HG02610 (cell line): ENCODE data around the gene RPP14.

ENCODE experiments used
- ATAC-seq: cut with Tn5 transposase; IDR thresholded peaks from one replicate; pipeline ENCODE4 v1.9.1; 2021; ENCODE audit warnings: mild to moderate bottlenecking, moderate library complexity; ENCODE audit not compliant: unreplicated experiment

RPP14 gene

DNA sequence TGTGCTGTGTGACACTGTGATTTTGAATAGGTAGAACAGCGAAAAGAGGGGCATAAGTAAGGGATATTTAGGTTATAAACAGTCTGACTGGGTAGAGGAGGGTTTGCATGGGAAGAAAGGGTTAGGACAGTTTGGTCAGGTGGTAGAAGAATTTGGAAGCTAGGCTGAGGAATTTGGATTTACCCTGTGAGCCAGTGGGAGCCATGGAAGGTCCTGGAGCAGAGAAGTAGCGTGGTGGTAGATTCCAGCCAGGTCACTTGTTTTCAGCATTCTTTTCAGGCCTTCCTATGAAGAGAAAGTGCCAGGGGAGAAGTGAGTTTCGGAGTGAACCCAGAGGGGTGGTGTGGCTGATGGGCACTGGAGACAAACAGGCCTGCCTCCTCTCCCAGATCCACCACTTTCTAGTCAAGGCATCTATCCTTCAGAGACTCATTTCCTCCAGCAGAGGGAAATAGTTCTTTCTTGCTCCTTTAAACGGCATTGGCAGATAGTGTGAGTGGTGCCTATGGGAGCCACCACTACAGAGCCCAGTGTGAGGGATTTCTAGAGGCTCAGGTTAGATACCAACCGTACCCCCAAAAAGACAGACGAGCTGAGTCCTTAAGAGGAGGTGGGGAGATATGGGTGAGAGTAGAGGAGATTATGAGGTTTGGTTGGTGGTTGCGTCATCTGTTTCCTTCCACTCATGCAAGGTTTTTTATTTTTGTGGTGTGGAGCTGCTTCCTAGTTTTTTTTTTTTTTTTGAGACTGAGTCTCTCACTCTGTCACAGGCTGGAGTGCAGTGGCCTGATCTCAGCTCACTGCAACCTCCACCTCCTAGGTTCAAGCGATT, 47.9 kb downstream of the RPP14 start:
- ATAC-seq, result no peak

DNA sequence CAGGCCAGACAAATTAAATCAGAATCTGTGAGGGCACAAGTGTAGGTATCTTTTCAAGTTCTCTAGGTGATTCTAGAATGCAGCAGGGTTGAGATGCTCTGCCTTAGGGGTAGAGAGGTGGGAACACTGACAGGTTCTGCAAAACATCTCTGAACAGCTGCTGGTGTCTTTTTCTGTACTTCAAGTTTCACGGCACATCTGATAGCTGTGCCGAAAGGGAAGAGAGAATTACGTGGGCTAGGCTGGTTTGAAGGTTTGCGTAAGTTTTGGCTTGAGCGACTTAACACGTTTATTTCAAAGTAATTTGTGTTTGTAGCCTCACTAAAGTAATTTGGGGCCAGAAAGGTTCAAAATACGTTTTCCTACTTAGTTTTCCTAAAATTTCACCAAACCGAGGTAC, 49.1 kb downstream of the RPP14 start:
- ATAC-seq, result peak; percentile 49

DNA sequence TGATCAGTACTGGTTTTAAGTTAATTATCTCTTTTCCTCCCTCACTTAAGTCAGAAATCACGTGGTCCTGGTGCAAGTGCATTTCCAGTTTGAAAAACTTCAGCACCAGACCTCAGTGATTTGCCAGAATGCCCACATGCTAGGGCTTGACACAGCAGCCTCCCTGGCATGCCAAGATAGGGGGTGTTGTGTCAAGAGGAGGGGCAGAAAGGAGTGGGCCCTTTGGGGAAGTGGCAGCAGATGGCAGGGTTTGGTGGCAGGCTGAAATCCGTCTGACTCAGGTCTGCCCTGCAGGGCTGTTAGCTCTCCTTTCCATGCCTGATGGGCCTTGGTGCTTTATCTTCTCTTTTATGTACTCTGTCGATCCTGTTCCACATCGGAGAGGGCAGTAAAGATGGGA, 50.0 kb downstream of the RPP14 start:
- no peak for ATAC-seq

DNA sequence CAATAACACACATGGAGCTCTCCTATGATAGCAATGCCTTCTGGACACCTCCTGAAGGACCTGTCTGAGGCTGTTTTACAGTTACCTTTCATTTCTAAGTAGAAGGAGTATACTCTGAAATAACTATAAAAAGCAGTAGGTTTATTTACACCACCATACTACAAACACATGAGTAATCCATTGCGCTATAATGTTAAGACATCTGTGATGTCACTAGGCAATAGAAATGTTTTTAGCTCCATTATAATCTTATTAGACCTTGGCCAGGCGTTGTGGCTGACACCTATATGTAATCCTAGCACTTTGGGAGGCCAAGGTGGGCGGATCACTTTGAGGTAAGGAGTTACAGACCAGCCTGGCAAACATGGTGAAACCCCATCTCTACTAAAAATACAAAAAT, 51.4 kb downstream of the RPP14 start:
- no peak for ATAC-seq

DNA sequence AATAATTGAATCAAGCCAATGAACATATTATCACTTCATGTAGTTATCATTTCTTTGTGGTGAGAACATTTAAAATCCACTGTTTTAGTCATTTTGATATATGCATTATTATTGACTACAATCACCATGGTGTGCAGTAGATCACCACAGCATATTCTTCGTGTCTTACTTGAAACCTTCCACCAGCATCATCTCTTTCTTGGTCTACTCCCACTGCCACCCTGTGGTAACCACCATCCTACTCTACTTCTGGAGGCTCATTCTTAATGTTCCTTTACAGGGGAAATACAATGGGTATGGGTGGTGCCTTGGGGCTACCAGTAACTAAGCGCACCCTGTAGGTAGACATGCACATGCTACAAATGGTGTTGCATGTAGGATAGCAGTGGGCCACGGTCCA, 52.0 kb downstream of the RPP14 start:
- no peak for ATAC-seq

DNA sequence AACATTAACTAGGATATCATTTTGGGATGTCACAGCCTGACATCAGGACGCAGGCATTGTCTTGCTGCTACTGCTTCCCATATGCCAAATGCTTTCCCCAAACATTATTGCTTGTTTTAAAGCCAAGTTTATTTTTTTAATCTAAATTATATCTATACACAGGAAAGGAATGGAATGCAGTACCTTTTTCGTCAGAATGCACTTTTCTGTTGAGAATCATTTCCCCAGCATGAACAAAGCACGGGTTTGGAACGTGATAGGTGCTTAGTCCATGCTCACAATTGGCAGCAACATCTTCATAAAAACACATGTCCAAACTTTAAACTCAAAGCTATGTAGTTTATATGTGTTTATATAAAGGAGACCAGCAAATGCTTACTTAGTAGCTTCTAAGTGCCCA, 52.8 kb downstream of the RPP14 start:
- ATAC-seq, result no peak

DNA sequence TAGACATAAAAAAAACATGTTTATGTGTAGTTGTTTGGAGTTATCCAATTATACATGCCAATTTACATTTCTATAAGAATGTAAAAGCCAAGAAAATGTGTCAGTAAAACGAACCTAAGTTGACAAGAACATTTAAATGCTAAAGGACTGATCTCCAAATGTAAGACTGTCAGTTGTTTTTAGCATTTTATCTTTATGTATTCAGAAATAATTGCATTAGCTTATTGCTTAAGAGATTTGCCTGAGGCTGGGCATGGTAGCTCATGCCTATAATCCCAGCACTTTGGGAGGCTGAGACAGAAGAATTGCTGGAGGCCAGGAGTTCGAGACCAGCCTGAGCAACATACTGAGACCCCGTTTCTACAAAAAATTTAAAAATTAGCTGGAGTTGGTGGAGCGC, 53.6 kb downstream of the RPP14 start:
- ATAC-seq, result no peak

DNA sequence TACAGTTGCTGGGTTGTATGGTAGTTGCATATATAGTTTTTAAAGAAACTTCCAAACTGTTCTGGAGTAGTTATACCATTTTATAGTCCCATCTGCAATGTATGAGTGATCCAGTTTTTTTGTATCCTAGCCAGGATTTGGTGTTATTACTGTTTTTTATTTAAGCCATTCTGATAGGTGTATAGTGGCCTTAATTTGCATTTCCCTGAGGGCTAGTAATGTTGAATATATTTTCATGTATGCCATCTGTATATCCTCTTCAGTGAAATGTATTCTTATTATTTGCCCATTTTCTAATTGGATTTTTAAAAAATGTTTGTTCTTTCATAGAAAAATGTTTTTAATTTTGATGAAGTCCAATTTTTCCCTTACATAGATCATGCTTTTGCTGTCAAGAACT, 55.8 kb downstream of the RPP14 start:
- no peak for ATAC-seq

DNA sequence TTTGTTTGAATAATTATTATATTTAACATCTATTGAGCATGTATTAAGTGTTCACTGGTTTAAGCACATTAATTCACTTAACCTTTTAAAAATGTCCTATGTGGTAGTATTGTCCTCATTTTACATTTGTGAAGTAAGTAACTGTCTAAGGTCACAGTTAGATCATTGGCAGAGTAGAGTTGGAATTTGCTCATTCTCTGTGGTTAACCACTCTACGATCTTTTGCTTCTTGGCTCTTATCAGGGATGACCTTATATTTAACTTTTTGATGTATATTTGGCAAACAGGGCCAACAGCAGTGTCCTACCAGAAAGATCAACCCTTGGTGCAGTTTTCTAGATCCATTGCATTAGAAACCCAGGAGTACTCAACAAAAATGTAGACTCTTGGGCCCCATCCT, 60.7 kb downstream of the RPP14 start:
- no peak for ATAC-seq

DNA sequence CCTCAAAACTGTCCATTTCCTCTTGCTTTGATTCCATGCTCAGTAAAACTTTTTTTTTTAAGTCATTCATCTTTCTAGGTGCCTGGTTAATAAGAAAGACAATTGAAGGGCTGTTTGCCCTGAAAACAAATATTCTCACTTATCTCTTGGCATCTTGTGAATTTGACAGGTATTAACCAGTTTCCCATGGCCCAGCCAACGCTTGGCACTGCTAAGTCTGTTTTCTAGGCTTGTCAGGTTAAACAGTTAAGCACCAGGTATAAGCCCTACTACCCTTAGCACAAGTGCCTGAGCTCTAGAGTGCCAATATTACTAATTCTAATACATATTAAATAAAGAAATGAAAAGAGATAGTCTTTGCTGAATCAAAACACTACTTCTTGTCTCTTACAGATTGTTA, 63.0 kb downstream of the RPP14 start:
- ATAC-seq, result no peak
